Ovary (tissue), 9 donors: Measurements from ENCODE around the gene CYP2W1. TPM values are rescaled to one million over a fixed set of nuclear protein-coding genes. Genes with fewer than 3 reads are reported as not detected.
A peak's percentile ranks its signal among the peaks of the same experiment; 100 is the strongest.

ENCODE experiments used
- DNase-seq, 5 donors: peaks; one replicate each; pipeline ENCODE4 v3.0.0-alpha.2; 2019 to 2020
- H3K27ac ChIP-seq, 2 donors: fragments of 200-600 bp; one replicate each; pipeline versions ENCODE4 v1.5.1 to v1.8.0; 2019 to 2022
- H3K27me3 ChIP-seq: fragments of 200-600 bp; one replicate; pipeline ENCODE4 v1.8.0; 2022
- H3K36me3 ChIP-seq: fragments of 200-600 bp; sonication (generic); one replicate; pipeline ENCODE4 v1.5.1; 2019
- H3K4me1 ChIP-seq: one replicate; pipeline ENCODE4 v1.8.1; 2013; ENCODE audit warnings: mild to moderate bottlenecking, moderate library complexity; ENCODE audit not compliant: insufficient read depth
- H3K4me3 ChIP-seq: fragments of 200-600 bp; sonication (generic); one replicate; pipeline ENCODE4 v1.5.1; 2017
- H3K9me3 ChIP-seq, 2 donors: fragments of 200-600 bp in 1 of 2; sonication (generic) in 1 of 2; one replicate each; pipeline versions ENCODE4 v1.5.1 to v1.8.1; 2013 to 2019; ENCODE audit warnings: mild to moderate bottlenecking in 1 of 2, moderate library complexity in 1 of 2
- CTCF ChIP-seq, 3 donors: fragments of 450-650 bp in 2 of 3; fragments of 200-600 bp in 1 of 3; IDR thresholded peaks; one replicate each; pipeline versions ENCODE4 v1.5.1 to v1.8.0; 2016 to 2022; ENCODE audit warnings: antibody characterized with exemption in 3 of 3, mild to moderate bottlenecking in 1 of 3
- EP300 ChIP-seq: sonication (generic); formaldehyde crosslinking; IDR thresholded peaks from one replicate; pipeline ENCODE4 v1.6.1; 2017; ENCODE audit warnings: antibody characterized with exemption
- POLR2A ChIP-seq: fragments of 450-650 bp; IDR thresholded peaks from one replicate; pipeline ENCODE4 v1.6.1; 2017; ENCODE audit warnings: antibody characterized with exemption, mild to moderate bottlenecking, moderate library complexity
- WGBS, 3 donors: extraction: QIAGEN DNeasy Blood & Tissue Kit in 1 of 3; methylation state at CpG; one replicate each; pipeline versions ENCODE4 v1.1.5 to v1.1.7; 2013 to 2017; 5-methylcytosine and 5-hydroxymethylcytosine counted together
- intact Hi-C, 4 donors: fragments of 100-400 bp; cut with DNase I; formaldehyde crosslinking; loops; one replicate each; pipeline versions ENCODE4 v1.11.0 to v1.15.1; 2022 to 2023
- polyA plus RNA-seq, 2 donors: library from polyadenylated mRNA; stranded (reverse); fragments of 200-250 nt in 1 of 2; fragments of 350-450 nt in 1 of 2; fragmentation: Illumina TruSeq in 1 of 2; extraction: RNeasy Lipid Tissue Mini Kit (QIAGEN cat#74804) in 1 of 2; gene quantifications; one replicate each; pipeline ENCODE4 v1.2.3, GENCODE V29; 2013 to 2014
- total RNA-seq, 7 donors: library from RNA; depleted of rRNA in 2 of 7; stranded (reverse); fragments of >200 nt in 2 of 7; fragmentation: NEBNext Ultra II Directional in 3 of 7; extraction: Animal tissue kit (Norgen Biotek cat#: 25700) in 3 of 7; gene quantifications; one replicate each; pipeline versions ENCODE4 v1.1.0 to v1.2.4, GENCODE V29; 2016 to 2023
- donor health status: DM: no; HTN: no; CAD: no; lungs with moderate emphysema.
- donor health status: DM: no; HTN: no; CAD: no.
- donor health status: Bipolar disorder and iron deficiency.
- donor health status: DM: yes; HTN: yes; CAD: no.
- donor health status: DM: no; HTN: no; CAD: no.
- donor health status: DM: yes; HTN: yes; CAD: no.

The CYP2W1 gene
- total and polyA plus RNA-seq, 9 donors = 0.64 to 5.2 (median 2.7) TPM; not detected in 2

GRCh38 chr7:1018334-1018695, 35.3 kb downstream of the CYP2W1 start:
- DNase-seq = peak in 1 of 5 donors; percentile 32
- Histone ChIP-seq H3K4me1 (peaks cover 6% of the 10 kb centered on the region), H3K36me3 (no peaks in the 10 kb centered on the region), H3K9me3 (no peaks in the 10 kb centered on the region), H3K27ac (no peak overlapping the region), H3K4me3 (no peak overlapping the region), H3K27me3 (no peaks in the 10 kb centered on the region)
- intact Hi-C loops = no loop called here
- TF ChIP-seq POLR2A (no peak), EP300 (no peak), CTCF (IDR thresholded peaks at IDR 0.05) (no peak)
- 88 to 95% (median 91%) methylated on average over 13 of the region's 13 CpGs for WGBS, 3 donors

- Histone ChIP-seq H3K36me3 (no peaks in the 10 kb centered on the region), H3K27ac (no peak overlapping the region), H3K4me3 (no peak overlapping the region), H3K9me3 (no peaks in the 10 kb centered on the region), H3K27me3 (no peaks in the 10 kb centered on the region), H3K4me1 (peaks cover 6% of the 10 kb centered on the region)
- TF ChIP-seq EP300 (no peak), CTCF (IDR thresholded peaks at IDR 0.05) (no peak), POLR2A (no peak)
- DNase-seq = peak in 1 of 5 donors; percentile 32
- WGBS, 3 donors = 79 to 80% (median 80%) methylated on average over 14 of the region's 14 CpGs
- intact Hi-C loops = no loop called here
Measured at GRCh38 chr7:1019255-1019785, 36.3 kb downstream of the CYP2W1 start.

- Histone ChIP-seq H3K36me3 (no peaks in the 10 kb centered on the region), H3K4me3 (no peak overlapping the region), H3K27me3 (no peaks in the 10 kb centered on the region), H3K27ac (no peak overlapping the region), H3K4me1 (peaks cover 6% of the 10 kb centered on the region), H3K9me3 (no peaks in the 10 kb centered on the region)
- DNase-seq = peak in 1 of 5 donors; percentile 41
- 88 to 94% (median 92%) methylated on average over 41 to 42 of the region's 42 CpGs for WGBS, 3 donors
- TF ChIP-seq EP300 (no peak), CTCF (IDR thresholded peaks at IDR 0.05) (no peak), POLR2A (no peak)
- intact Hi-C loops = no loop called here
Measured at GRCh38 chr7:1019789-1020610, 37.0 kb downstream of the CYP2W1 start.

GRCh38 chr7:1020849-1021251, 37.9 kb downstream of the CYP2W1 start:
- 84 to 97% (median 89%) methylated on average over 3 to 7 of the region's 7 CpGs for WGBS, 3 donors
- H3K27me3 ChIP-seq = no peaks in the 10 kb centered on the region
- no peak for TF ChIP-seq POLR2A
- H3K4me1 ChIP-seq = peaks cover 6% of the 10 kb centered on the region
- no peaks in the 10 kb centered on the region for H3K36me3 ChIP-seq
- intact Hi-C loops = no loop called here
- no peaks in the 10 kb centered on the region for H3K9me3 ChIP-seq
- DNase-seq = no peak
- no peak overlapping the region for H3K27ac ChIP-seq
- H3K4me3 ChIP-seq = no peak overlapping the region

GRCh38 chr7:1021366-1021765, 38.4 kb downstream of the CYP2W1 start:
- Histone ChIP-seq H3K4me1 (peaks cover 5% of the 10 kb centered on the region), H3K27ac (no peak overlapping the region), H3K27me3 (no peaks in the 10 kb centered on the region), H3K36me3 (no peaks in the 10 kb centered on the region), H3K9me3 (no peaks in the 10 kb centered on the region), H3K4me3 (no peak overlapping the region)
- intact Hi-C loops = no loop called here
- DNase-seq = no peak
- TF ChIP-seq EP300 = no peak
- no peak for TF ChIP-seq POLR2A
- no peak for TF ChIP-seq CTCF (IDR thresholded peaks at IDR 0.05)
- 86 to 94% (median 94%) methylated on average over 7 of the region's 7 CpGs for WGBS, 3 donors
